Esophagus squamous epithelium (tissue), 4 donors: ENCODE results near the gene MRPS15.

ENCODE experiments used
- POLR2A ChIP-seq, 4 donors: fragments of 450-650 bp; IDR thresholded peaks; one replicate each; pipeline ENCODE4 v1.6.1; 2017; ENCODE audit warnings: antibody characterized with exemption in 4 of 4, mild to moderate bottlenecking in 4 of 4, moderate library complexity in 3 of 4
- TF ChIP-seq, protein P1 (sequence below), 6 experiments: fragments of 450-650 bp in 4 of 6; fragments of 200-600 bp in 2 of 6; sonication (generic) in 2 of 6; IDR thresholded peaks; one replicate each; pipeline ENCODE4 v1.5.1; 2016 to 2019; ENCODE audit warnings: antibody characterized with exemption in 6 of 6, mild to moderate bottlenecking in 4 of 6, moderate library complexity in 4 of 6

DNA sequence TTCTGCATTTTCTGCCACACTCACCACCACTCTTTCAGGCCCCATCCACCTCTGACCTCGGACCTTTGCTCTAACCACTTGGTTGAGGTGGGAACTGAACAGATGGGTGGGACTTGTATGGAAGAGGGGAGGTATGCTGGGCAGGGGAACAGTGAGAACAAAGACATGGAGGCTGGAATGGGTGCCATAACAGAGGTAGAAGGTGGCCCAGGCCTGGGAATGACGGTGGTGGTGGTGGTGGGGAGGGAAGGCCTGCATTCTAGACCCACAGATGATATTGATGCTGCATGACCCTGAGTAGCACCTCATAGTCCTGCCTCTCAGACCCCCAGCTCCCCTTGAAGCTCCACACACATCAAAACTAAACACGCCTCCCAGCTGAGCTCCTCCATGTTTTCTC is 23.7 kb upstream of the MRPS15 start:
- TF ChIP-seq, protein P1, sequence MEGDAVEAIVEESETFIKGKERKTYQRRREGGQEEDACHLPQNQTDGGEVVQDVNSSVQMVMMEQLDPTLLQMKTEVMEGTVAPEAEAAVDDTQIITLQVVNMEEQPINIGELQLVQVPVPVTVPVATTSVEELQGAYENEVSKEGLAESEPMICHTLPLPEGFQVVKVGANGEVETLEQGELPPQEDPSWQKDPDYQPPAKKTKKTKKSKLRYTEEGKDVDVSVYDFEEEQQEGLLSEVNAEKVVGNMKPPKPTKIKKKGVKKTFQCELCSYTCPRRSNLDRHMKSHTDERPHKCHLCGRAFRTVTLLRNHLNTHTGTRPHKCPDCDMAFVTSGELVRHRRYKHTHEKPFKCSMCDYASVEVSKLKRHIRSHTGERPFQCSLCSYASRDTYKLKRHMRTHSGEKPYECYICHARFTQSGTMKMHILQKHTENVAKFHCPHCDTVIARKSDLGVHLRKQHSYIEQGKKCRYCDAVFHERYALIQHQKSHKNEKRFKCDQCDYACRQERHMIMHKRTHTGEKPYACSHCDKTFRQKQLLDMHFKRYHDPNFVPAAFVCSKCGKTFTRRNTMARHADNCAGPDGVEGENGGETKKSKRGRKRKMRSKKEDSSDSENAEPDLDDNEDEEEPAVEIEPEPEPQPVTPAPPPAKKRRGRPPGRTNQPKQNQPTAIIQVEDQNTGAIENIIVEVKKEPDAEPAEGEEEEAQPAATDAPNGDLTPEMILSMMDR (IDR thresholded peaks at IDR 0.05), result no peak
- no peak for TF ChIP-seq POLR2A (IDR thresholded peaks at IDR 0.05)
